Measurements from ENCODE around the gene ARL15. TPM values are rescaled to one million over a fixed set of nuclear protein-coding genes. Genes with fewer than 3 reads are reported as not detected.

Gene ARL15
- total RNA-seq, 1 experiment from 2014 or later = 6.9 TPM

- no peak for ATAC-seq
- DNase-seq = no peak
- H3K79me2 ChIP-seq (ENCODE audit: low read length) = no peaks in the 10 kb centered on the region
- H3F3A ChIP-seq (ENCODE audit: low read length, unreplicated experiment) = no peaks in the 10 kb centered on the region
- no peaks in the 10 kb centered on the region for H3K36me3 ChIP-seq (ENCODE audit: low read depth, low read length)
- no peaks in the 10 kb centered on the region for H3K4me1 ChIP-seq (ENCODE audit: insufficient read depth, low read length)
- H3K9me2 ChIP-seq (replicated peaks; ENCODE audit: low read length) = no peaks in the 10 kb centered on the region
- H3K9me3 ChIP-seq (ENCODE audit: low read length) = no peaks in the 10 kb centered on the region
- H3K4me2 ChIP-seq (ENCODE audit: low read length) = no peak overlapping the region
- TF ChIP-seq EZH2phosphoT487 (IDR thresholded peaks at IDR 0.05; ENCODE audit: borderline replicate concordance, low read length) (no peak), EZH2 (IDR thresholded peaks at IDR 0.05; ENCODE audit: low read length, unreplicated experiment) (no peak), CTCF (conservative IDR thresholded peaks at IDR 0.05; ENCODE audit: low read depth, low read length) (no peak)
- ChIA-PET CTCF (no interaction called here), POLR2A (ENCODE audit: unreplicated experiment) (no interaction called here)
- H4K20me1 ChIP-seq (ENCODE audit: low read length) = no peaks in the 10 kb centered on the region
- H2AFZ ChIP-seq (ENCODE audit: low read length) = no peak overlapping the region
- no peak overlapping the region for H3K27ac ChIP-seq (ENCODE audit: low read length)
- no peak overlapping the region for H3K9ac ChIP-seq (ENCODE audit: low read length)
- intact Hi-C loops (cut with micrococcal nuclease) = no loop called here
- no peak overlapping the region for H3K4me3 ChIP-seq (ENCODE audit: low read length)
- no TSS peak for BruUV-seq (replicated peaks)
- H3K27me3 ChIP-seq (ENCODE audit: low read length) = no peaks in the 10 kb centered on the region
These were observed 192.4 kb downstream of the ARL15 start for GRCh38 chr5:54117957-54118356.

GRCh38 chr5:54115735-54116403 is 194.5 kb downstream of the ARL15 start:
- intact Hi-C loops (cut with micrococcal nuclease) = no loop called here
- Histone ChIP-seq H2AFZ (ENCODE audit: low read length) (no peak overlapping the region), H3K9me2 (replicated peaks; ENCODE audit: low read length) (no peaks in the 10 kb centered on the region), H3K27ac (ENCODE audit: low read length) (no peak overlapping the region), H3K4me1 (ENCODE audit: insufficient read depth, low read length) (no peaks in the 10 kb centered on the region), H3F3A (ENCODE audit: low read length, unreplicated experiment) (no peaks in the 10 kb centered on the region), H3K36me3 (ENCODE audit: low read depth, low read length) (no peaks in the 10 kb centered on the region), H3K79me2 (ENCODE audit: low read length) (no peaks in the 10 kb centered on the region), H3K4me2 (ENCODE audit: low read length) (no peak overlapping the region), H4K20me1 (ENCODE audit: low read length) (no peaks in the 10 kb centered on the region), H3K9me3 (ENCODE audit: low read length) (no peaks in the 10 kb centered on the region), H3K9ac (ENCODE audit: low read length) (no peak overlapping the region), H3K4me3 (ENCODE audit: low read length) (no peak overlapping the region), H3K27me3 (ENCODE audit: low read length) (no peaks in the 10 kb centered on the region)
- no peak for ATAC-seq
- ChIA-PET POLR2A (ENCODE audit: unreplicated experiment) (no interaction called here), CTCF (no interaction called here)
- DNase-seq = no peak
- no peak for TF ChIP-seq EZH2phosphoT487 (IDR thresholded peaks at IDR 0.05; ENCODE audit: borderline replicate concordance, low read length)
- no peak for TF ChIP-seq CTCF (conservative IDR thresholded peaks at IDR 0.05; ENCODE audit: low read depth, low read length)
- no peak for TF ChIP-seq EZH2 (IDR thresholded peaks at IDR 0.05; ENCODE audit: low read length, unreplicated experiment)
- BruUV-seq (replicated peaks) = no TSS peak

- no TSS peak for BruUV-seq (replicated peaks)
- H3K9me3 ChIP-seq (ENCODE audit: low read length) = no peaks in the 10 kb centered on the region
- H4K20me1 ChIP-seq (ENCODE audit: low read length) = no peaks in the 10 kb centered on the region
- H3K27ac ChIP-seq (ENCODE audit: low read length) = no peak overlapping the region
- ChIA-PET POLR2A (ENCODE audit: unreplicated experiment) (no interaction called here), CTCF (no interaction called here)
- no peaks in the 10 kb centered on the region for H3K27me3 ChIP-seq (ENCODE audit: low read length)
- H3K4me2 ChIP-seq (ENCODE audit: low read length) = no peak overlapping the region
- TF ChIP-seq CTCF (conservative IDR thresholded peaks at IDR 0.05; ENCODE audit: low read depth, low read length) = no peak
- TF ChIP-seq EZH2 (IDR thresholded peaks at IDR 0.05; ENCODE audit: low read length, unreplicated experiment) = no peak
- TF ChIP-seq EZH2phosphoT487 (IDR thresholded peaks at IDR 0.05; ENCODE audit: borderline replicate concordance, low read length) = no peak
- intact Hi-C loops (cut with micrococcal nuclease) = no loop called here
- no peak overlapping the region for H3K9ac ChIP-seq (ENCODE audit: low read length)
- no peak overlapping the region for H3K4me3 ChIP-seq (ENCODE audit: low read length)
- ATAC-seq (no peak), DNase-seq (no peak)
- H3K36me3 ChIP-seq (ENCODE audit: low read depth, low read length) = no peaks in the 10 kb centered on the region
- no peaks in the 10 kb centered on the region for H3K79me2 ChIP-seq (ENCODE audit: low read length)
- H3K4me1 ChIP-seq (ENCODE audit: insufficient read depth, low read length) = no peaks in the 10 kb centered on the region
- no peak overlapping the region for H2AFZ ChIP-seq (ENCODE audit: low read length)
- H3K9me2 ChIP-seq (replicated peaks; ENCODE audit: low read length) = no peaks in the 10 kb centered on the region
- no peaks in the 10 kb centered on the region for H3F3A ChIP-seq (ENCODE audit: low read length, unreplicated experiment)
These were observed 197.3 kb downstream of the ARL15 start for GRCh38 chr5:54113060-54113459.

Data from PC-3 (cell line).